A549 (cell line): ENCODE data around the gene SMAD5. TPM values are rescaled to one million over a fixed set of nuclear protein-coding genes. Genes with fewer than 3 reads are reported as not detected.
A peak's percentile ranks its signal among the peaks of the same experiment; 100 is the strongest.

Source experiments
- ATAC-seq, 2 experiments: fragments of 200-7000 bp in 1 of 2; fragments of >200 bp in 1 of 2; cut with Nextera tagmentation in 1 of 2; cut with Tn5 transposase in 1 of 2; 3 replicates each; pipeline versions ENCODE4 v1.8.0 to v1.9.1; 2018 to 2020; ENCODE audit warnings: mild to moderate bottlenecking in 1 of 2, moderate library complexity in 1 of 2
- CTCF ChIA-PET: fragments of 300-600 bp; sonication (Branson Sonifier 250); formaldehyde crosslinking; extraction: SDS; loops from one replicate; lab custom pipeline; 2021; ENCODE audit warnings: antibody characterized with exemption, inconsistent platforms; lab: Yijun Ruan, JAX
- POLR2A ChIA-PET: fragments of 350-600 bp; formaldehyde crosslinking; extraction: SDS; loops from one replicate; lab custom pipeline; 2021; ENCODE audit warnings: antibody characterized with exemption, inconsistent platforms; lab: Yijun Ruan, JAX
- DNase-seq, 2 experiments: peaks; one replicate each; pipeline versions ENCODE4 v3.0.0 to v3.0.0-alpha.2; 2011 to 2016; ENCODE audit warnings: low read depth in 1 of 2, low spot score in 1 of 2
- FAIRE-seq: peaks from 2 replicates; lab custom pipeline; 2011; peaks lifted over from hg19 to GRCh38; lab: Jason Lieb, UNC
- H3K27ac ChIP-seq, 2 experiments: fragments of >200 bp; sonication (Bioruptor Twin); formaldehyde crosslinking; 3 replicates each; pipeline ENCODE4 v1.5.1; 2016 to 2017
- H3K4me1 ChIP-seq: fragments of >200 bp; sonication (Bioruptor Twin); formaldehyde crosslinking; 3 replicates; pipeline ENCODE4 v1.6.1; 2016
- H3K4me2 ChIP-seq: fragments of >200 bp; sonication (Bioruptor Twin); formaldehyde crosslinking; 3 replicates; pipeline ENCODE4 v1.6.1; 2016
- H3K4me3 ChIP-seq: fragments of >200 bp; sonication (Bioruptor Twin); formaldehyde crosslinking; 3 replicates; pipeline ENCODE4 v1.5.1; 2016
- H3K9me3 ChIP-seq: fragments of >200 bp; sonication (Bioruptor Twin); formaldehyde crosslinking; 3 replicates; pipeline ENCODE4 v1.6.1; 2016
- CBX2 ChIP-seq: fragments of 200-600 bp; sonication (generic); IDR thresholded peaks from 2 replicates; pipeline ENCODE4 v1.6.1; 2016; ENCODE audit warnings: low read depth, mild to moderate bottlenecking, borderline replicate concordance
- CHD2 ChIP-seq: fragments of 150-350 bp; IDR thresholded peaks from 2 replicates; pipeline ENCODE4 v1.6.1; 2014; ENCODE audit warnings: low read length; ENCODE audit not compliant: partially characterized antibody
- CHD4 ChIP-seq: fragments of 200-600 bp; sonication (generic); IDR thresholded peaks from 2 replicates; pipeline ENCODE4 v1.6.1; 2016; ENCODE audit warnings: antibody characterized with exemption, mild to moderate bottlenecking, borderline replicate concordance
- HEYL ChIP-seq: fragments of 250-450 bp; sonication (Bioruptor Pico); IDR thresholded peaks from 2 replicates; pipeline ENCODE4 v1.8.0; 2021; ENCODE audit warnings: mild to moderate bottlenecking, moderate library complexity
- HOXA7 ChIP-seq: fragments of 250-450 bp; sonication (Bioruptor Pico); IDR thresholded peaks from 2 replicates; pipeline ENCODE4 v1.5.0; 2020; ENCODE audit warnings: mild to moderate bottlenecking, moderate library complexity
- KDM1A ChIP-seq: fragments of 200-600 bp; sonication (generic); IDR thresholded peaks from 2 replicates; pipeline ENCODE4 v1.6.1; 2016; ENCODE audit warnings: low read depth, mild to moderate bottlenecking
- MYC ChIP-seq: IDR thresholded peaks from 2 replicates; pipeline ENCODE4 v1.6.1; 2012; ENCODE audit warnings: mild to moderate bottlenecking, inconsistent platforms, low read length, improper control_type of control experiment, borderline replicate concordance
- NPAS2 ChIP-seq: fragments of 250-450 bp; sonication (Bioruptor Pico); IDR thresholded peaks from 2 replicates; pipeline ENCODE4 v1.8.0; 2022; ENCODE audit warnings: mild to moderate bottlenecking, moderate library complexity, borderline replicate concordance
- NR3C1 ChIP-seq: fragments of >200 bp; sonication (Bioruptor Twin); formaldehyde crosslinking; IDR thresholded peaks from 3 replicates; pipeline ENCODE4 v1.6.1; 2017
- RAD21 ChIP-seq, 2 experiments: fragments of >200 bp in 1 of 2; sonication (Bioruptor Twin) in 1 of 2; formaldehyde crosslinking in 1 of 2; IDR thresholded peaks in 1 of 2; conservative IDR thresholded peaks in 1 of 2; 2 replicates in 1 of 2; 3 replicates in 1 of 2; pipeline ENCODE4 v1.6.1; 2012 to 2018; ENCODE audit warnings: inconsistent platforms in 1 of 2
- RNF2 ChIP-seq: fragments of 200-600 bp; sonication (generic); IDR thresholded peaks from 2 replicates; pipeline ENCODE4 v1.6.1; 2016; ENCODE audit warnings: low read depth, mild to moderate bottlenecking, antibody characterized with exemption, moderate library complexity, borderline replicate concordance
- TP53 ChIP-seq: fragments of 250-450 bp; sonication (Bioruptor Pico); IDR thresholded peaks from 2 replicates; pipeline ENCODE4 v1.5.0; 2021; ENCODE audit warnings: mild to moderate bottlenecking, moderate library complexity
- ZC3H11A ChIP-seq: fragments of 450-650 bp; IDR thresholded peaks from 2 replicates; pipeline ENCODE4 v1.6.1; 2014; ENCODE audit warnings: antibody characterized with exemption, mild to moderate bottlenecking
- WGBS: methylation state at CpG from one replicate; pipeline ENCODE4 v1.1.6; 2017; ENCODE audit errors: missing lambda C conversion rate; 5-methylcytosine and 5-hydroxymethylcytosine counted together
- polyA plus RNA-seq, 4 experiments: library from polyadenylated mRNA; depleted of rRNA in 3 of 4; stranded (reverse); fragments of >200 nt; fragmentation: RNase III in 1 of 4; extraction: RNeasy Plus Mini Kit Qiagen cat#74134 plus additional on column Dnase treatment in 1 of 4; gene quantifications; 2 replicates in 3 of 4; 3 replicates in 1 of 4; pipeline ENCODE4 v1.2.3, GENCODE V29; 2011 to 2017
- TF ChIP-seq, protein P1 (sequence below): fragments of 250-450 bp; sonication (Bioruptor Pico); IDR thresholded peaks from 2 replicates; pipeline ENCODE4 v1.5.0; 2021; ENCODE audit warnings: mild to moderate bottlenecking, moderate library complexity, borderline replicate concordance
- TF ChIP-seq, protein P2 (sequence below): fragments of 450-650 bp; IDR thresholded peaks from 2 replicates; pipeline ENCODE4 v1.6.1; 2014; ENCODE audit warnings: antibody characterized with exemption
- TF ChIP-seq, protein P3 (sequence below): fragments of >200 bp; sonication (Bioruptor Twin); formaldehyde crosslinking; IDR thresholded peaks from 3 replicates; pipeline ENCODE4 v1.5.1; 2016
- TF ChIP-seq, protein P4 (sequence below): fragments of >200 bp; sonication (Bioruptor Twin); formaldehyde crosslinking; IDR thresholded peaks from 3 replicates; pipeline ENCODE4 v1.6.1; 2016
- TF ChIP-seq, protein P5 (sequence below): fragments of 250-450 bp; sonication (Bioruptor Pico); IDR thresholded peaks from 2 replicates; pipeline ENCODE4 v1.5.0; 2020; ENCODE audit warnings: low read depth, mild to moderate bottlenecking, moderate library complexity
- TF ChIP-seq, protein P6 (sequence below): IDR thresholded peaks from 2 replicates; pipeline ENCODE4 v1.6.1; 2012; ENCODE audit warnings: low read depth, borderline replicate concordance

Gene SMAD5
- polyA plus RNA-seq, 2 of the 4 experiments (the other 2 are of a cell fraction) = 17.1 to 101 TPM

DNA sequence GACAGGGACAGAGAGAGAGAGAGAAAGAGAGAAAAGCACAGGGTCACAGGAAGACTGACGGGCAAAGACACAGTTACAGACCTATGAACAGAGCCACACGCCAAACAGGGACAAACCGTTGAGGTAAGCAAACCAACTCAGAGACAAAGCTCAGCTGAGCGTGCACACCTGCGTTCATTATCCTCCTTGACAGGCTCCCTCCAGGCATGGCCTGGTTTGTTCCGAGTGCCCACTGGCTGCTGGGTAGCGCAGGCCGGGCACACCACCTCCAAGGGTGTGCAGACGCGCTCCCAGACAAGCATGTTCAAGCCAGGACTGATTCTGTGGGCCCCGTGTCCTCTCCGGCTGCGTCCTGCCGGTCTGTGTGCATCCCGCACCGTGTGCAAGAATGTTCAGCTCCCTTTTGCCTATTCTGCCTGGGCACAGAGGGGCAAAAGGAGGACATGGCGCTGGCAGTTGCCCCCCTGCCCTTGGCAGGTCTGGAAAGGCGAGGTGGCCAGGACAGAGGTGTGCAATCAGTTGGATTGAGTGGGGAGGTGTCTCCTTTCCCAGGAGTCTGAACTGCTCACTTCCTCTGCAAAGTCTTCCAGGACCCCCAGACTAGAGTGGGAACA, 60.8 kb downstream of the SMAD5 start:
- Histone ChIP-seq H3K4me2 (no peak overlapping the region), H3K4me3 (no peak overlapping the region), H3K4me1 (no peaks in the 10 kb centered on the region), H3K27ac (no peak overlapping the region), H3K9me3 (no peaks in the 10 kb centered on the region)
- no peak for TF ChIP-seq NPAS2 (CRISPR knock-in tag)
- TF ChIP-seq, protein P1, sequence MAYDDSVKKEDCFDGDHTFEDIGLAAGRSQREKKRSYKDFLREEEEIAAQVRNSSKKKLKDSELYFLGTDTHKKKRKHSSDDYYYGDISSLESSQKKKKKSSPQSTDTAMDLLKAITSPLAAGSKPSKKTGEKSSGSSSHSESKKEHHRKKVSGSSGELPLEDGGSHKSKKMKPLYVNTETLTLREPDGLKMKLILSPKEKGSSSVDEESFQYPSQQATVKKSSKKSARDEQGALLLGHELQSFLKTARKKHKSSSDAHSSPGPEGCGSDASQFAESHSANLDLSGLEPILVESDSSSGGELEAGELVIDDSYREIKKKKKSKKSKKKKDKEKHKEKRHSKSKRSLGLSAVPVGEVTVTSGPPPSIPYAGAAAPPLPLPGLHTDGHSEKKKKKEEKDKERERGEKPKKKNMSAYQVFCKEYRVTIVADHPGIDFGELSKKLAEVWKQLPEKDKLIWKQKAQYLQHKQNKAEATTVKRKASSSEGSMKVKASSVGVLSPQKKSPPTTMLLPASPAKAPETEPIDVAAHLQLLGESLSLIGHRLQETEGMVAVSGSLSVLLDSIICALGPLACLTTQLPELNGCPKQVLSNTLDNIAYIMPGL (CRISPR knock-in tag) = no peak
- TF ChIP-seq CHD4 = no peak
- no peak for TF ChIP-seq TP53
- TF ChIP-seq, protein P2, sequence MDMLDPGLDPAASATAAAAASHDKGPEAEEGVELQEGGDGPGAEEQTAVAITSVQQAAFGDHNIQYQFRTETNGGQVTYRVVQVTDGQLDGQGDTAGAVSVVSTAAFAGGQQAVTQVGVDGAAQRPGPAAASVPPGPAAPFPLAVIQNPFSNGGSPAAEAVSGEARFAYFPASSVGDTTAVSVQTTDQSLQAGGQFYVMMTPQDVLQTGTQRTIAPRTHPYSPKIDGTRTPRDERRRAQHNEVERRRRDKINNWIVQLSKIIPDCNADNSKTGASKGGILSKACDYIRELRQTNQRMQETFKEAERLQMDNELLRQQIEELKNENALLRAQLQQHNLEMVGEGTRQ = no peak
- TF ChIP-seq, protein P3, sequence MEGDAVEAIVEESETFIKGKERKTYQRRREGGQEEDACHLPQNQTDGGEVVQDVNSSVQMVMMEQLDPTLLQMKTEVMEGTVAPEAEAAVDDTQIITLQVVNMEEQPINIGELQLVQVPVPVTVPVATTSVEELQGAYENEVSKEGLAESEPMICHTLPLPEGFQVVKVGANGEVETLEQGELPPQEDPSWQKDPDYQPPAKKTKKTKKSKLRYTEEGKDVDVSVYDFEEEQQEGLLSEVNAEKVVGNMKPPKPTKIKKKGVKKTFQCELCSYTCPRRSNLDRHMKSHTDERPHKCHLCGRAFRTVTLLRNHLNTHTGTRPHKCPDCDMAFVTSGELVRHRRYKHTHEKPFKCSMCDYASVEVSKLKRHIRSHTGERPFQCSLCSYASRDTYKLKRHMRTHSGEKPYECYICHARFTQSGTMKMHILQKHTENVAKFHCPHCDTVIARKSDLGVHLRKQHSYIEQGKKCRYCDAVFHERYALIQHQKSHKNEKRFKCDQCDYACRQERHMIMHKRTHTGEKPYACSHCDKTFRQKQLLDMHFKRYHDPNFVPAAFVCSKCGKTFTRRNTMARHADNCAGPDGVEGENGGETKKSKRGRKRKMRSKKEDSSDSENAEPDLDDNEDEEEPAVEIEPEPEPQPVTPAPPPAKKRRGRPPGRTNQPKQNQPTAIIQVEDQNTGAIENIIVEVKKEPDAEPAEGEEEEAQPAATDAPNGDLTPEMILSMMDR = no peak
- TF ChIP-seq NR3C1 = no peak
- no peak for TF ChIP-seq RNF2
- TF ChIP-seq, protein P4, sequence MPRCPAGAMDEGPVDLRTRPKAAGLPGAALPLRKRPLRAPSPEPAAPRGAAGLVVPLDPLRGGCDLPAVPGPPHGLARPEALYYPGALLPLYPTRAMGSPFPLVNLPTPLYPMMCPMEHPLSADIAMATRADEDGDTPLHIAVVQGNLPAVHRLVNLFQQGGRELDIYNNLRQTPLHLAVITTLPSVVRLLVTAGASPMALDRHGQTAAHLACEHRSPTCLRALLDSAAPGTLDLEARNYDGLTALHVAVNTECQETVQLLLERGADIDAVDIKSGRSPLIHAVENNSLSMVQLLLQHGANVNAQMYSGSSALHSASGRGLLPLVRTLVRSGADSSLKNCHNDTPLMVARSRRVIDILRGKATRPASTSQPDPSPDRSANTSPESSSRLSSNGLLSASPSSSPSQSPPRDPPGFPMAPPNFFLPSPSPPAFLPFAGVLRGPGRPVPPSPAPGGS = no peak
- no peak for TF ChIP-seq HEYL
- no peak for TF ChIP-seq RAD21 (conservative IDR thresholded peaks at IDR 0.05 in 1 of 2, IDR thresholded peaks at IDR 0.05 in 1 of 2)
- TF ChIP-seq, protein P5, sequence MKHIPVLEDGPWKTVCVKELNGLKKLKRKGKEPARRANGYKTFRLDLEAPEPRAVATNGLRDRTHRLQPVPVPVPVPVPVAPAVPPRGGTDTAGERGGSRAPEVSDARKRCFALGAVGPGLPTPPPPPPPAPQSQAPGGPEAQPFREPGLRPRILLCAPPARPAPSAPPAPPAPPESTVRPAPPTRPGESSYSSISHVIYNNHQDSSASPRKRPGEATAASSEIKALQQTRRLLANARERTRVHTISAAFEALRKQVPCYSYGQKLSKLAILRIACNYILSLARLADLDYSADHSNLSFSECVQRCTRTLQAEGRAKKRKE = no peak
- TF ChIP-seq CBX2 = no peak
- TF ChIP-seq, protein P6, sequence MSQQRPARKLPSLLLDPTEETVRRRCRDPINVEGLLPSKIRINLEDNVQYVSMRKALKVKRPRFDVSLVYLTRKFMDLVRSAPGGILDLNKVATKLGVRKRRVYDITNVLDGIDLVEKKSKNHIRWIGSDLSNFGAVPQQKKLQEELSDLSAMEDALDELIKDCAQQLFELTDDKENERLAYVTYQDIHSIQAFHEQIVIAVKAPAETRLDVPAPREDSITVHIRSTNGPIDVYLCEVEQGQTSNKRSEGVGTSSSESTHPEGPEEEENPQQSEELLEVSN = no peak
- TF ChIP-seq ZC3H11A = no peak
- TF ChIP-seq KDM1A = no peak
- no peak for TF ChIP-seq MYC
- no peak for TF ChIP-seq HOXA7 (CRISPR knock-in tag)
- TF ChIP-seq CHD2 = no peak
- DNase-seq = no peak
- ChIA-PET CTCF (interaction anchor here (0.7 to 3.8 kb wide), 4 partner anchors 7 to 23 kb away, joined by 3 to 16 read pairs (median 4); no protein-coding TSS in a partner anchor), POLR2A (no interaction called here)
- 95% methylated on average over 12 of the region's 18 CpGs for WGBS
- FAIRE-seq = no peak
- ATAC-seq = peak in 1 of 2 experiments; percentile 32; a peak in 3 of 6 replicates
